GM21390 (cell line): ENCODE results near the gene YPEL1.
"Not testable (repeated sequence)": the region's sequence is repeated elsewhere in the genome, so short reads cannot be mapped to it uniquely, and the experiment has no call there.

Experiments
- ATAC-seq: cut with Tn5 transposase; IDR thresholded peaks from one replicate; pipeline ENCODE4 v1.9.1; 2021; ENCODE audit not compliant: unreplicated experiment

The YPEL1 gene

GRCh38 chr22:21686193-21686608, 49.4 kb downstream of the YPEL1 start:
- ATAC-seq = no peak

GRCh38 chr22:21685164-21685513, 50.5 kb downstream of the YPEL1 start:
- ATAC-seq = no peak

- no peak for ATAC-seq
Measured at GRCh38 chr22:21684492-21685163, 51.0 kb downstream of the YPEL1 start.

- no peak for ATAC-seq
Measured at GRCh38 chr22:21683401-21683811, 52.2 kb downstream of the YPEL1 start.

GRCh38 chr22:21682385-21683175, 53.0 kb downstream of the YPEL1 start:
- ATAC-seq = no peak

GRCh38 chr22:21681566-21682370, 53.8 kb downstream of the YPEL1 start:
- ATAC-seq = no peak

- no peak for ATAC-seq
Measured at GRCh38 chr22:21680830-21681565, 54.6 kb downstream of the YPEL1 start.

GRCh38 chr22:21679383-21679782, 56.2 kb downstream of the YPEL1 start:
- ATAC-seq = no peak

GRCh38 chr22:21678842-21679241, 56.8 kb downstream of the YPEL1 start:
- ATAC-seq = not testable (repeated sequence)

- ATAC-seq = no peak
Measured at GRCh38 chr22:21677606-21678443, 57.8 kb downstream of the YPEL1 start.

GRCh38 chr22:21674638-21675245, 60.9 kb downstream of the YPEL1 start:
- no peak for ATAC-seq

GRCh38 chr22:21673534-21674321, 61.9 kb downstream of the YPEL1 start:
- no peak for ATAC-seq

GRCh38 chr22:21672107-21672629, 63.4 kb downstream of the YPEL1 start:
- no peak for ATAC-seq

- ATAC-seq = no peak
Measured at GRCh38 chr22:21669026-21669425, 66.6 kb downstream of the YPEL1 start.

- ATAC-seq = no peak
Measured at GRCh38 chr22:21666786-21667185, 68.8 kb downstream of the YPEL1 start.

GRCh38 chr22:21665047-21665851, 70.3 kb downstream of the YPEL1 start:
- ATAC-seq = no peak

GRCh38 chr22:21663738-21664137, 71.9 kb downstream of the YPEL1 start:
- ATAC-seq = no peak

- ATAC-seq = no peak
Measured at GRCh38 chr22:21661991-21662390, 73.6 kb downstream of the YPEL1 start.
